Fibroblast of mammary gland (primary cell): Measurements from ENCODE around the gene ZFC3H1.
"Not testable (repeated sequence)": the region's sequence is repeated elsewhere in the genome, so short reads cannot be mapped to it uniquely, and the experiment has no call there.

Source experiments
- DNase-seq: peaks from one replicate; pipeline ENCODE4 v3.0.0-alpha.2; 2010; ENCODE audit warnings: low read depth
- H3K4me3 ChIP-seq: 2 replicates; pipeline ENCODE4 v1.5.1; 2011; ENCODE audit warnings: low read depth, mild to moderate bottlenecking, low read length, moderate library complexity; ENCODE audit not compliant: control insufficient read depth
- TF ChIP-seq, protein P1 (sequence below): conservative IDR thresholded peaks from 2 replicates; pipeline ENCODE4 v1.5.1; 2011; ENCODE audit warnings: low read depth, low read length, inconsistent platforms; ENCODE audit not compliant: control insufficient read depth, insufficient read depth

The ZFC3H1 gene

DNA sequence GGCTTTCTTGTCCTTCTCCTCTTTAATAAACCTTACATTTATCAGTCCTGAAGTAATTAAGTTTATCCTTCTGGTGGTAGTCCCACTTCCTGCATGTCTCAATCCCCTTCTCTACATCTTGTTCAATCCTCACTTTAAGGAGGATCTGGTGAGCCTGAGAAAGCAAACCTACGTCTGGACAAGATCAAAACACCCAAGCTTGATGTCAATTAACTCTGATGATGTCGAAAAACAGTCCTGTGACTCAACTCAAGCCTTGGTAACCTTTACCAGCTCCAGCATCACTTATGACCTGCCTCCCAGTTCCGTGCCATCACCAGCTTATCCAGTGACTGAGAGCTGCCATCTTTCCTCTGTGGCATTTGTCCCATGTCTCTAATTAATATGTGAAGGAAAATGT lies 79.3 kb downstream of the ZFC3H1 start:
- DNase-seq, result peak; percentile 11
- H3K4me3 ChIP-seq, result no peak overlapping the region
- TF ChIP-seq, protein P1, sequence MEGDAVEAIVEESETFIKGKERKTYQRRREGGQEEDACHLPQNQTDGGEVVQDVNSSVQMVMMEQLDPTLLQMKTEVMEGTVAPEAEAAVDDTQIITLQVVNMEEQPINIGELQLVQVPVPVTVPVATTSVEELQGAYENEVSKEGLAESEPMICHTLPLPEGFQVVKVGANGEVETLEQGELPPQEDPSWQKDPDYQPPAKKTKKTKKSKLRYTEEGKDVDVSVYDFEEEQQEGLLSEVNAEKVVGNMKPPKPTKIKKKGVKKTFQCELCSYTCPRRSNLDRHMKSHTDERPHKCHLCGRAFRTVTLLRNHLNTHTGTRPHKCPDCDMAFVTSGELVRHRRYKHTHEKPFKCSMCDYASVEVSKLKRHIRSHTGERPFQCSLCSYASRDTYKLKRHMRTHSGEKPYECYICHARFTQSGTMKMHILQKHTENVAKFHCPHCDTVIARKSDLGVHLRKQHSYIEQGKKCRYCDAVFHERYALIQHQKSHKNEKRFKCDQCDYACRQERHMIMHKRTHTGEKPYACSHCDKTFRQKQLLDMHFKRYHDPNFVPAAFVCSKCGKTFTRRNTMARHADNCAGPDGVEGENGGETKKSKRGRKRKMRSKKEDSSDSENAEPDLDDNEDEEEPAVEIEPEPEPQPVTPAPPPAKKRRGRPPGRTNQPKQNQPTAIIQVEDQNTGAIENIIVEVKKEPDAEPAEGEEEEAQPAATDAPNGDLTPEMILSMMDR, result no peak

DNA sequence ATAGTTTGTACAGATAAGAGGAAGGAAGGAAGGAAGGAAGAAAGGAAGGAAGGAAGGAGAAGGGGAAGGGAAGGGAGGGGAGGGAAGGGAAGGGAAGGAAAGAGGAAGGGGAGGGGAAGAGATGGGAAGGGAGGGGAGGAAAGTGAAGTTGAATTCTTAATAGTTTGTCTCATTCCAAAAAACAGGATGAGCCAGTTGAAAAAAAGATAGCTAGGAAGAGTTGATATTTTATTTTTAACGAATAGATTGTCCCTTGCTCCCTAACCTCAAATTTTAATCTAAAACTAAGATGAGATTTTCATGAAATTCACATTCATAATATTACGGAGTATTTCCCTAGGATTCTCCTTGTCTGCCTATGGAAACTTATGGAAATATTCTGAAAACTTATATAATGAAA lies 80.7 kb downstream of the ZFC3H1 start:
- H3K4me3 ChIP-seq, result no peak overlapping the region
- DNase-seq, result no peak
- TF ChIP-seq, protein P1, result no peak

DNA sequence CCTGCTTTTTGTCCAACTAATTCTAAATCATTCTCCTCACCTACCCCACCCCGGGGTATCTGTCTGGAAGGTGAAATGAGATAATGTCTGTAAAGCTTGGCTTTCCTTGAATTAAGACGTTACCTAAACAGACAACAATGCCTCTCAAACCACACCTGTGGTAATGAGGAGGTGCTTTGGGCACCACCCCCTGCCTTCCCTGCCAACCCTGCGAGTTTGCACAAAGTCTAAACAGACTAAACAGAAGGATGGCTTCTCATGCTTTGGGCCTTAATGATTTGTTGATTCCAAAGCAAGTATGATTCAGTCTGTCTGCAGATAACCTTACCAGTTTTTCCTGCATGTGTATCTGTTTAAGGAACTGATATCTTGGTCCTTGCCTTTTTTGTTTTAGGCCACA lies 82.4 kb downstream of the ZFC3H1 start:
- H3K4me3 ChIP-seq, result no peak overlapping the region
- TF ChIP-seq, protein P1, result no peak
- no peak for DNase-seq

DNA sequence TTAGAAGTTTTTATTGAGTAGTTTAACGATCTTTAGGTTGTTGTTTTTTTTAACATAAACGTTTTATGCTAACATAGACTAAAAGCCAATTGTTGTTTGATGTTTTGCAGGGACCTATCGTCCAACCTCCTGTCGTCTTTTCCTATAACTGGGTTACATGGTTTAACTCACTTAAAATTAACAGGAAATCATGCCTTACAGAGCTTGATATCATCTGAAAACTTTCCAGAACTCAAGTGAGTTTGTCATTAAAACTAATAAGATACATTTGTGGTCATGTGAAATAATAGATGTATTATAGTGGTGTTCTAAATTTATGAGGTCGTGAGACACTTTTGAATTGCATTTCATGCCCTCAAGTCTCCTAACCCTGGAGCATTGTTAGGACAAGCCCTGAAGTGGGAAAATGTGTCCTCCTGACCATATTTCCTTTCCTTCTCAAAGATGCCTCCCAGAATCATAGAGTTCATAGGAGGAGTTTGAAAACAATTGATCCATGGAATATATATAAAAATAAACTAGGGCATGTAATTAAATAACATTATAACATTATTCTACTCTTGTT lies 84.9 kb downstream of the ZFC3H1 start:
- H3K4me3 ChIP-seq, result no peak overlapping the region
- TF ChIP-seq, protein P1, result no peak
- no peak for DNase-seq

DNA sequence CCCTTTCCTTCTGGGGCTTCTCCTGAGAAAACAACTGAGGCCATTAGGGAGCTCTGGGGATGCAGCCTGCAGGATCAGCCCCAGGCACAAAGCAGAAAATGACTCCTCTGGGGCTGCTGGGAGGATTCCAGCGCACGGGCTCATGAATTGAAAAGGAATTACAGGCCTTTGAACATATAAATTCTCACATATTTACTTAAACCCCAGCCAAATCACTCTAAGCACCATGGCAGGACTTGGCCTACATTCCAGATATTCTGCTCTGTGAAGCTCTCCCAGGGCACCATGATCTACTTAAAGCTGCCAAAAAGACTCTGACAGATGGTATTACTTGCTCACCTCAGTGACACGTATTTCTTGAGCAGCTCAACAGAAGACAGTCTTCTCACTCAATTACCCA lies 87.2 kb downstream of the ZFC3H1 start:
- no peak for DNase-seq
- H3K4me3 ChIP-seq, result no peak overlapping the region
- TF ChIP-seq, protein P1, result no peak

DNA sequence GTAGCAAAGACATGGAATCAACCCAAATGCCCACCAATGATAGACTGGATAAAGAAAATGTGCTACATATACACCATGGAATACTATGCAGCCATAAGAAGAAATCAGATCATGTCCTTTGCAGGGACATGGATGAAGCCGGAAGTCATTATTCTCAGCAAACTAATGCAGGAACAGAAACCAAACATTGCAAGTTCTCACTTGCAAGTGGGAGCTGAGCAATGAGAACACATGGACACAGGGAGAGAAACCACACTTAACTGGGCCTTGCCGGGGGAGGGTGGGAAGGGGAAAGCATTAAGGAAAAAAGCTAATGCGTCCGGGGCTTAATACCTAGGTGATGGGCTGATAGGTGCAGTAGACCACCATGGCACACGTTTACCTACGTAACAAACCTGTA lies 93.8 kb downstream of the ZFC3H1 start:
- not testable (repeated sequence) for DNase-seq, H3K4me3 ChIP-seq

DNA sequence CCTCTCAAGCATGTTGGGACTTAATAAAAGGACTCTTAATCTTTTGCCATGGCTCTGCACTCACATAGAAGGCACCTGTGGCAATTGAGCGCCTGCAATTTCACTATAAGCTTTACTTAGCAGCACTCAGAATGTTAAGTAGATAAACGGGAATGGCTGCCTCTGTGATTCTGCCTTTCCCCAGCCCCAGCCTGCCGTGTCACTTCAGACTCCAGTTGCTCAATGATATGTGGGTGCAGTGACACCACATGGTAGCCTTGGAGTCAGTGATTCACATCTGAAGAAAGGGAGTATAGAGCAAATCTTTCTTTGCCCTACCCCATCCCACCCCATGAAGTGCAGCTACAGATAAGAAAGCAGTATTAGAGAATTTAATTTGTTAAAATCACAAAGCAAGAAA lies 96.1 kb downstream of the ZFC3H1 start:
- TF ChIP-seq, protein P1, result no peak
- no peak overlapping the region for H3K4me3 ChIP-seq
- no peak for DNase-seq
